ENCODE data around the gene LRRTM2.
"Not testable (repeated sequence)": the region's sequence is repeated elsewhere in the genome, so short reads cannot be mapped to it uniquely, and the experiment has no call there.

Gene LRRTM2

DNA sequence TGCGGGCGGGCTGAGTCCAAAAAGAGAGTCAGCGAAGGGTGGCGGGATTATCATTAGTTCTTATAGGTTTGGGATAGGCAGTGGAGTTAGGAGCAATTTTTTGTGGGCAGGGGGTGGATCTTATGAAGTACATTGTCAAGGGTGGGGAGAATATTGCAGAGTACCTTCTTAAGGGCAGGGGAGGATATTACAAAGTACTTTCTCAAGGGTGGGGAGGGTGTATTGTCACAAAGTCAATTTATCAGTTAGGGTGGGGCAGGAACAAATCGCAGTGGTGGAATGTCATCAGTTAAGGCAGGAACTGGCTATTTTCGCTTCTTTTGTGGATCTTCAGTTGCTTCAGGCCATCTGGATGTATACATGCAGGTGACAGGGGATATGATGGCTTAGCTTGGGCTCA is 40.3 kb downstream of the LRRTM2 start:
- not testable (repeated sequence) for H2AK5ac ChIP-seq (ENCODE audit: low read depth, low read length); H3K14ac ChIP-seq (ENCODE audit: low read length); H3K79me1 ChIP-seq (ENCODE audit: low read depth, low read length); H3K18ac ChIP-seq (ENCODE audit: low read length); H3K4ac ChIP-seq (ENCODE audit: low read length); H4K91ac ChIP-seq (ENCODE audit: low read depth, low read length, poor library complexity); H2BK120ac ChIP-seq (ENCODE audit: low read depth, low read length); H3K23ac ChIP-seq (ENCODE audit: low read depth, low read length, poor library complexity); H3K27me3 ChIP-seq (ENCODE audit: control insufficient read depth in 3 of 3, insufficient read depth in 3 of 3, low read depth in 1 of 3, low read length in 3 of 3); DNase-seq (ENCODE audit: low spot score); H3K4me3 ChIP-seq (ENCODE audit: low read length in 2 of 2); H2BK5ac ChIP-seq (ENCODE audit: low read length); H4K8ac ChIP-seq (ENCODE audit: low read depth, low read length); H3K27ac ChIP-seq (replicated peaks; ENCODE audit: low read length); H3K9ac ChIP-seq (ENCODE audit: low read depth, low read length, poor library complexity); H2AFZ ChIP-seq (ENCODE audit: low read length); H3K9me3 ChIP-seq (replicated peaks in 1 of 2; ENCODE audit: control insufficient read depth in 2 of 2, insufficient read depth in 1 of 2, low read depth in 1 of 2, low read length in 2 of 2); H3K4me1 ChIP-seq (ENCODE audit: control insufficient read depth in 2 of 2, insufficient read depth in 1 of 2, low read depth in 1 of 2, low read length in 2 of 2); H2BK15ac ChIP-seq (ENCODE audit: low read length); H3K4me2 ChIP-seq (ENCODE audit: insufficient read depth, low read length, poor library complexity, severe bottlenecking); H2BK12ac ChIP-seq (ENCODE audit: low read length)
- no CpG with 5 or more reads among the region's 6 CpGs for WGBS, 2 donors (ENCODE audit: extremely low coverage in 2 of 2, insufficient read length in 2 of 2, insufficient replicate concordance in 1 of 2)
- peaks cover 0 to 25% of the 10 kb centered on the region in 2 donors for H3K36me3 ChIP-seq (replicated peaks in 1 of 2; ENCODE audit: control insufficient read depth in 2 of 2, insufficient read depth in 2 of 2, low read length in 2 of 2)

DNA sequence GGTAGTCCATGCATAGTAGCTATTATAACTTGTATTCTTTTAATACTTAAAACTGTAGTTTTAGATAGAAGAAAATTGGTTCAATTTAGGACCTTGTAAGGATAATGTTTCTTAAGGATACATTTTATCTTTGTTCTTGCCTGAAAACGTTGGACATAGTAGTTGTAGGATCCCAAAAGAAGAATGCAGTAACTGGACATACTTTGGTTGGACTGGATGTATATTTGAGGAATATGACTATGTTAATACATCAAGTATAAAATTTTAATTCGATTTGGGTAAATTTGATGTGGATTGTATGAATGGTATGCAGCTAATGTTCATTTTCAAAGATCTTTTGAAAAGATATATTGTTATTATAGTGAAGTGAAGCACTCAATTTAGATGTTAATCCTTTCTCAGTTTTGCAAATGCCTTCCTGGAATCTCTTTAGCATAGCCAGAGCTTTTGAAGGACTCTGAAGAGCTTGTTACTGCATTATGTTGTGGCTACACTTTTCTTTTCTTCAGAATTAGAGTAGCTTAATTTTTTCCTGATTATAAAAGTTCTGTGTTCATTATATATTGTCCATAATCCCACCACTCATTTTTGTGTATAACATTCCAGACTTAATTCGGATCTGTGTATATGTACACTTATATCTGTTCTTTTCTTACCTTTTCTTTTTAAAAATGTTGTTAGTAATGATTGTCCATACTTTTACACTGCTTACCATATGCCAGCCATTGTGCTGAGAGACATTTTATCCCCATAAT is 41.2 kb downstream of the LRRTM2 start:
- Histone ChIP-seq H2AFZ (ENCODE audit: low read length) (no peak overlapping the region), H3K36me3 (replicated peaks in 1 of 2; ENCODE audit: control insufficient read depth in 2 of 2, insufficient read depth in 2 of 2, low read length in 2 of 2) (peaks cover 4 to 33% of the 10 kb centered on the region in 2 donors), H4K8ac (ENCODE audit: low read depth, low read length) (no peak overlapping the region), H3K4ac (ENCODE audit: low read length) (no peak overlapping the region), H3K27me3 (ENCODE audit: control insufficient read depth in 3 of 3, insufficient read depth in 3 of 3, low read depth in 1 of 3, low read length in 3 of 3) (no peaks in the 10 kb centered on the region), H3K9ac (ENCODE audit: low read depth, low read length, poor library complexity) (no peak overlapping the region), H3K18ac (ENCODE audit: low read length) (no peak overlapping the region), H2BK120ac (ENCODE audit: low read depth, low read length) (no peak overlapping the region), H3K4me1 (ENCODE audit: control insufficient read depth in 2 of 2, insufficient read depth in 1 of 2, low read depth in 1 of 2, low read length in 2 of 2) (no peaks in the 10 kb centered on the region), H3K4me3 (ENCODE audit: low read length in 2 of 2) (no peak overlapping the region), H3K27ac (replicated peaks; ENCODE audit: low read length) (no peak overlapping the region), H3K9me3 (replicated peaks in 1 of 2; ENCODE audit: control insufficient read depth in 2 of 2, insufficient read depth in 1 of 2, low read depth in 1 of 2, low read length in 2 of 2) (peaks cover 0 to 2% of the 10 kb centered on the region in 2 donors), H3K79me1 (ENCODE audit: low read depth, low read length) (peaks cover 2% of the 10 kb centered on the region), H2BK5ac (ENCODE audit: low read length) (no peak overlapping the region), H4K91ac (ENCODE audit: low read depth, low read length, poor library complexity) (no peak overlapping the region), H2AK5ac (ENCODE audit: low read depth, low read length) (no peak overlapping the region), H3K14ac (ENCODE audit: low read length) (no peak overlapping the region), H2BK15ac (ENCODE audit: low read length) (no peak overlapping the region), H3K23ac (ENCODE audit: low read depth, low read length, poor library complexity) (no peak overlapping the region), H2BK12ac (ENCODE audit: low read length) (no peak overlapping the region), H3K4me2 (ENCODE audit: insufficient read depth, low read length, poor library complexity, severe bottlenecking) (no peak overlapping the region)
- DNase-seq (ENCODE audit: low spot score), result no peak
- WGBS, 2 donors (ENCODE audit: extremely low coverage in 2 of 2, insufficient read length in 2 of 2, insufficient replicate concordance in 1 of 2), result 100% methylated on average over 1 of the region's 3 CpGs; no CpG with 5 or more reads in 1 of the 2 donors

DNA sequence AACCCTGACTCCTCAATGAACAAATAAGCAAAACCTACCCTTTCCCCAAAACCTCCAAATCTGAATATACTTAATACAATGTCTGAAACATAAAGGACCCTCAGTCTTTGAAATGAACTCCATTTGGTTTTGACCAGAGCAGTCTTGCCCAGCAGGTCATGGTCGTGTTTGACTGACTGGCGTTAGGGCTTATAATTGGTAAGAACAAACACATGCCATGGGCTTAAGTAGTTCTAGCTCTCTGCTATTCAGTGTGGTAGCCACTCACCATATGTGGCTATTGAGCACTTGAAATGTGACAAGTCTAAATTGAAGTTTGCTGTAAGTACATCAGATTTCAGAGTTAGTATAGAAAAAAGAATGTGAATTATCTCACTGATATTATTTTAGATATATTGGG is 42.1 kb downstream of the LRRTM2 start:
- Histone ChIP-seq H3K27me3 (ENCODE audit: control insufficient read depth in 3 of 3, insufficient read depth in 3 of 3, low read depth in 1 of 3, low read length in 3 of 3) (no peaks in the 10 kb centered on the region), H2BK15ac (ENCODE audit: low read length) (no peak overlapping the region), H3K4me2 (ENCODE audit: insufficient read depth, low read length, poor library complexity, severe bottlenecking) (no peak overlapping the region), H3K36me3 (replicated peaks in 1 of 2; ENCODE audit: control insufficient read depth in 2 of 2, insufficient read depth in 2 of 2, low read length in 2 of 2) (peaks cover 7 to 41% of the 10 kb centered on the region in 2 donors), H3K18ac (ENCODE audit: low read length) (no peak overlapping the region), H3K14ac (ENCODE audit: low read length) (no peak overlapping the region), H3K9me3 (replicated peaks in 1 of 2; ENCODE audit: control insufficient read depth in 2 of 2, insufficient read depth in 1 of 2, low read depth in 1 of 2, low read length in 2 of 2) (peaks cover 0 to 2% of the 10 kb centered on the region in 2 donors), H3K4me1 (ENCODE audit: control insufficient read depth in 2 of 2, insufficient read depth in 1 of 2, low read depth in 1 of 2, low read length in 2 of 2) (no peaks in the 10 kb centered on the region), H3K4me3 (ENCODE audit: low read length in 2 of 2) (no peak overlapping the region), H2BK12ac (ENCODE audit: low read length) (no peak overlapping the region), H3K9ac (ENCODE audit: low read depth, low read length, poor library complexity) (no peak overlapping the region), H2AK5ac (ENCODE audit: low read depth, low read length) (no peak overlapping the region), H2BK120ac (ENCODE audit: low read depth, low read length) (no peak overlapping the region), H3K23ac (ENCODE audit: low read depth, low read length, poor library complexity) (no peak overlapping the region), H2AFZ (ENCODE audit: low read length) (no peak overlapping the region), H4K91ac (ENCODE audit: low read depth, low read length, poor library complexity) (no peak overlapping the region), H3K27ac (replicated peaks; ENCODE audit: low read length) (no peak overlapping the region), H2BK5ac (ENCODE audit: low read length) (no peak overlapping the region), H3K4ac (ENCODE audit: low read length) (no peak overlapping the region), H4K8ac (ENCODE audit: low read depth, low read length) (no peak overlapping the region), H3K79me1 (ENCODE audit: low read depth, low read length) (peaks cover 2% of the 10 kb centered on the region)
- no CpG with 5 or more reads among the region's 2 CpGs for WGBS, 2 donors (ENCODE audit: extremely low coverage in 2 of 2, insufficient read length in 2 of 2, insufficient replicate concordance in 1 of 2)
- DNase-seq (ENCODE audit: low spot score), result no peak

DNA sequence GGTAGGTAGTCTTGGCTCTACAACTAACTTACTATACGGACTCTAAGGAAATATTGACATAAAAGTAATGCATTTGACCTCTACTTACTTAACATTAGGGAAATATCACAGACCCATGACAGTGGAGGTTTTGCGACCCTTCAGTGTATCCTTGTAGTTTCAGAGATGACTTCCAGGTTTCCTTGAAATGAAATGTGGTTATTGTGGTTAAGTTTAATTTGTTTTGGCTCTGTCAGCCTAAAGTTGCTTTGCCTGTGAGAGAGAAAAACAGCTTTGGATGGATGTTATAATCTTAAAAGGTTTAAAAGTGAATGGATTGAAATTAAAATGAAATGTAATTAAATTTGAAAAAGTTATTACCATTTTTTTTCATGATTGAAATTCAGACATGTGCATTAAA is 42.9 kb downstream of the LRRTM2 start:
- H3K4me2 ChIP-seq (ENCODE audit: insufficient read depth, low read length, poor library complexity, severe bottlenecking), result no peak overlapping the region
- no peak overlapping the region for H3K27ac ChIP-seq (replicated peaks; ENCODE audit: low read length)
- H4K8ac ChIP-seq (ENCODE audit: low read depth, low read length), result no peak overlapping the region
- H3K36me3 ChIP-seq (replicated peaks in 1 of 2; ENCODE audit: control insufficient read depth in 2 of 2, insufficient read depth in 2 of 2, low read length in 2 of 2), result peaks cover 10 to 50% of the 10 kb centered on the region in 2 donors
- no peak overlapping the region for H3K4me3 ChIP-seq (ENCODE audit: low read length in 2 of 2)
- H3K14ac ChIP-seq (ENCODE audit: low read length), result no peak overlapping the region
- DNase-seq (ENCODE audit: low spot score), result no peak
- H2AFZ ChIP-seq (ENCODE audit: low read length), result no peak overlapping the region
- no CpG with 5 or more reads among the region's 2 CpGs for WGBS, 2 donors (ENCODE audit: extremely low coverage in 2 of 2, insufficient read length in 2 of 2, insufficient replicate concordance in 1 of 2)
- no peak overlapping the region for H3K23ac ChIP-seq (ENCODE audit: low read depth, low read length, poor library complexity)
- H3K79me1 ChIP-seq (ENCODE audit: low read depth, low read length), result peaks cover 4% of the 10 kb centered on the region
- H3K27me3 ChIP-seq (ENCODE audit: control insufficient read depth in 3 of 3, insufficient read depth in 3 of 3, low read depth in 1 of 3, low read length in 3 of 3), result no peaks in the 10 kb centered on the region
- H3K9ac ChIP-seq (ENCODE audit: low read depth, low read length, poor library complexity), result no peak overlapping the region
- H3K4ac ChIP-seq (ENCODE audit: low read length), result no peak overlapping the region
- no peaks in the 10 kb centered on the region for H3K4me1 ChIP-seq (ENCODE audit: control insufficient read depth in 2 of 2, insufficient read depth in 1 of 2, low read depth in 1 of 2, low read length in 2 of 2)
- H3K18ac ChIP-seq (ENCODE audit: low read length), result no peak overlapping the region
- H2BK15ac ChIP-seq (ENCODE audit: low read length), result no peak overlapping the region
- no peak overlapping the region for H2BK5ac ChIP-seq (ENCODE audit: low read length)
- H2AK5ac ChIP-seq (ENCODE audit: low read depth, low read length), result no peak overlapping the region
- H3K9me3 ChIP-seq (replicated peaks in 1 of 2; ENCODE audit: control insufficient read depth in 2 of 2, insufficient read depth in 1 of 2, low read depth in 1 of 2, low read length in 2 of 2), result peaks cover 0 to 2% of the 10 kb centered on the region in 2 donors
- no peak overlapping the region for H2BK120ac ChIP-seq (ENCODE audit: low read depth, low read length)
- no peak overlapping the region for H2BK12ac ChIP-seq (ENCODE audit: low read length)
- no peak overlapping the region for H4K91ac ChIP-seq (ENCODE audit: low read depth, low read length, poor library complexity)

Measured in neuronal stem cell (in vitro differentiated cells).